Gastroesophageal sphincter (tissue), 3 donors: ENCODE data around the gene RETSAT.

Experiments used
- EP300 ChIP-seq: sonication (generic); formaldehyde crosslinking; IDR thresholded peaks from one replicate; pipeline ENCODE4 v1.6.1; 2017; ENCODE audit warnings: antibody characterized with exemption, mild to moderate bottlenecking
- TF ChIP-seq, protein P1 (sequence below), 4 experiments: fragments of 200-600 bp in 2 of 4; fragments of 450-650 bp in 2 of 4; sonication (generic) in 1 of 4; IDR thresholded peaks; one replicate each; pipeline ENCODE4 v1.5.1; 2017 to 2019; ENCODE audit warnings: antibody characterized with exemption in 4 of 4, mild to moderate bottlenecking in 2 of 4, moderate library complexity in 2 of 4

DNA sequence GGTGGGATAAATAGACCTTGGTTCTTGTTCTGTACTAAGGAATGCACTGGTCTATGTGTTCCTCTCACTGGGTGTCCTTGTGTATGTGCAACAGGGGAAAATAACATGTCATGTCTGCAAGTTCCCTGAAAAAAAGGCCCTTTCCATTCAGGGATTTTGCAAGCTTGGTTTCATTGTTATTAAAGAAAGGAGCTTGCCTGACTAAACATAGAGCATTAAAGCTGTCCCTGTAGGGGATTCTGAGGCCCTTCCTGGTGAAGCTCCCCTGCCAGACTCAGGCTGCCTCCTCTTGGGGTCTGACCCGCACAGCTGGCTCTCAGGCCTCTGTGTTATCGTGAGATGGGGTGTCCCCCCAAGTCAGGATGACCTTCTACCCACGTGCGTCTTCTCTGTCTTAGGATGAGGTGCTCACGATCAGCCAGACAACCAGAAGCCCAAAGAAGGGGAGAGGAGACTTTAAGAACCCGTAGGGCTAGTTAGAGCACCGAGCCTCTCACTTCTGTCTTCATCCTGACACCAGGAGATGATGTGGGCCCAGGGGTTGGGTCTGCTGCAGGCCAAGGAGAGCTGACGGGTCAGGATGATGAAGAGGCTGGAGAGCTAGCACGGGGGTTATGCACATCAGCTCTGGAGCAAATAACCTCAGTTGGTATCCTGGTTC, 34.7 kb upstream of the RETSAT start:
- TF ChIP-seq EP300: no peak
- TF ChIP-seq, protein P1, sequence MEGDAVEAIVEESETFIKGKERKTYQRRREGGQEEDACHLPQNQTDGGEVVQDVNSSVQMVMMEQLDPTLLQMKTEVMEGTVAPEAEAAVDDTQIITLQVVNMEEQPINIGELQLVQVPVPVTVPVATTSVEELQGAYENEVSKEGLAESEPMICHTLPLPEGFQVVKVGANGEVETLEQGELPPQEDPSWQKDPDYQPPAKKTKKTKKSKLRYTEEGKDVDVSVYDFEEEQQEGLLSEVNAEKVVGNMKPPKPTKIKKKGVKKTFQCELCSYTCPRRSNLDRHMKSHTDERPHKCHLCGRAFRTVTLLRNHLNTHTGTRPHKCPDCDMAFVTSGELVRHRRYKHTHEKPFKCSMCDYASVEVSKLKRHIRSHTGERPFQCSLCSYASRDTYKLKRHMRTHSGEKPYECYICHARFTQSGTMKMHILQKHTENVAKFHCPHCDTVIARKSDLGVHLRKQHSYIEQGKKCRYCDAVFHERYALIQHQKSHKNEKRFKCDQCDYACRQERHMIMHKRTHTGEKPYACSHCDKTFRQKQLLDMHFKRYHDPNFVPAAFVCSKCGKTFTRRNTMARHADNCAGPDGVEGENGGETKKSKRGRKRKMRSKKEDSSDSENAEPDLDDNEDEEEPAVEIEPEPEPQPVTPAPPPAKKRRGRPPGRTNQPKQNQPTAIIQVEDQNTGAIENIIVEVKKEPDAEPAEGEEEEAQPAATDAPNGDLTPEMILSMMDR (IDR thresholded peaks at IDR 0.05): no peak
